ENCODE data around the gene SLC35G3.
"Not testable (repeated sequence)": the region's sequence is repeated elsewhere in the genome, so short reads cannot be mapped to it uniquely, and the experiment has no call there.

Gene SLC35G3

DNA sequence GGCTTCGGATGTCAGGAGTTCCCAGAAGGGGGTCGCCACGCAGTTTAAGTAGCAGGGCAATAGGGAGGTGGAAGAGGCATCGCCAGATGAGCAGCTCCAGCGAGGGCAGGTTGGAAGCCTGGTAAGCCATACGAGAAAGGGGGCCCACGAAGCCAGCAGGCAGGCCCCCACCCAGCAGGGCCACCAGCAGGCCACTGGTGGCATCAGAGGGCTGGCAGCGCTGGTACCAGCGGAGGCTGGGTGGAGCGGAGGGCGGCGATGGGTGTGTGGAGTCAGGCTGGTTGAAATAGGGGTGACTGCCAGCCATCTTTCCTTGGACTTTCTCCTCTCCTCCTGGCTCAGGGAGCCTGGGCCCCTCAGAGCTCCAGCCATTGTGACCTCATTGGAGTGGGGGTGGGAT is at the start of gene SLC35G3:
SLC35G3 (minus strand) TSS at position 393 of the 400 bp plus-strand sequence; CDS start at position 307, 86 bp downstream.
- DNase-seq (ENCODE audit: low spot score); H3K27ac Mint-ChIP-seq; H3K36me3 Mint-ChIP-seq (ENCODE audit: low read depth); H3K27me3 Mint-ChIP-seq (ENCODE audit: low read depth); H3K4me3 Mint-ChIP-seq: not testable (repeated sequence)
- H3K9me3 Mint-ChIP-seq = peaks cover 17% of the 10 kb centered on the region
- peaks cover 13% of the 10 kb centered on the region for H3K4me1 Mint-ChIP-seq (ENCODE audit: low read depth)

DNA sequence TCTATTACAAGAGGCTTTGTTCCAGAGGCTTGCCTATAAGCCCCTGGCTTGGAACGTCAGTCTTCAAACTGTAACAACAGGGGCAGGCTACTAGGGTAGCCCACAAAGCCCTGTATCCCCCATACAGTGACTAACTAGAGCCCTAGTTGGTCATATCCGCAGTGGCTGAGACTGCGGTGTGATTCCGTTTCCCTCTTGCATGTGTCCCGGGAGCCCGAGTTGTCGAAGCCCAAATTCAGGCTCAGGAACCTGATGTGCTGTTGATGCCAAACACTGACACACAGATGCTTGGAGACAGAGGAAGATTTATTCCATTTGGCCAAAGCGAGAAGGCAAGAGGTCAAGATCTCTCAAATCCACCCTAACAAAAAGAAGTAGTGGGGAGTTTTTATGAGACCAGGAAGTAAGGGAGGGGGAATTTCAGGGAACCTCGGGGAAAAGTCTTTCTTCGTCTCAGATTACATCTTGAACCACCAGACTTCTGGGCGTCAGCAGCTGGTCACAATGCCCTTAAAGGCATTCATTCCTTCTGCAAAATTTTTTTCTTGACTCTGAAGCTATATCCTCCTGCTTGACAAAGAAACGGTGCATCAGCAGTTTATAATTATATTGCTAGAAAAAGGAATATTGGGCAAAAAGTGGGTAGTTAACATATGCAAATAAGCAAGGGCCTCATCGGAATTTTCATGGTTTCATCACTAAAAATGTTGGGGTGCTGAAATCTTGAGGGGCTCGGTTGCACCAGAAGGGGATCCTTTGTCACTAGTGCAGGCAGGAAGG is 49.6 kb upstream of the SLC35G3 start:
- Mint-ChIP-seq H3K4me1 (ENCODE audit: low read depth) (peaks cover 53% of the 10 kb centered on the region), H3K9me3 (no peaks in the 10 kb centered on the region), H3K4me3 (peak overlapping the region; percentile 95), H3K36me3 (ENCODE audit: low read depth) (peaks cover 67% of the 10 kb centered on the region), H3K27me3 (ENCODE audit: low read depth) (peaks cover 3% of the 10 kb centered on the region), H3K27ac (peak overlapping the region; percentile 98)
- DNase-seq (ENCODE audit: low spot score) = peak; percentile 53

DNA sequence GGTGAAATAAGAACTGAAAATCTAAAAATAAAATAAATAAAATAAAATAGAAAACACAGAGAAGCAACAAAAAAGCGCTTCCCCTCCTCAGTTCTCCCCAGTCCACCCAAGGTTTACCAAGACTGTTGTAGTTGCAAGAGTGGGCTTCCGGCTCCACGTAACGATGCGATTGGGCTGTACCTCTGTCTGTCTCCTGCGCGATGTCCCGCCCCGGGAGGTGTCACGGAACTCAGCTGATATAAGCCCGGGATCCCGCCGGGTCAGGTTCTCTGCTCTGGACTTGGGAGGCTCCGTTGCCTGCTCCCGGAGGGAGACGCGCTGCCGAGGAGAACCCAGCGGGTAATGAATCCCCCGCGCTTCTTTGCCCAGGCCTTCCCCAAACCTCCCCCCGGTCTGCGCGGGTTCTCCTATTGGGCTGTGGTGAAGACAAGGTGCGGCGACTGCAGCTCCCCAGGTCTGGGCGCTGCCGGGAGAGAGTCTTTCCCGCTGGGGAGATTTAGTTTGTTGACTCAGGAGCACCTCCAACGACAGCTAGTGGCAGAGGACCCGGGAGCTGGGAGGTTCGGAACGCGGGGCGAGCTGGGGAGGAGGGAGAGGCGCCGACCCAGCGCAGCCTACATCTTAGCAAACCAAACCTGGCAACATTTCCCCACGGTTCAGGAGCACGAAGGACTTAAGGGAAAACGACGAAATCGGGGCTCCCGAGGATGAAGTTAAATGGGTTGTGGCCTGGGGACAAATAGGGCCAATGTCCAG is 48.8 kb upstream of the SLC35G3 start, which contains the start of gene SLFN5:
SLFN5 (plus strand) TSS at position 268 of the 756 bp plus-strand sequence. CDS start 15,619 bp downstream, outside the sequence.
- Mint-ChIP-seq H3K9me3 (peaks cover 3% of the 10 kb centered on the region), H3K4me3 (peak within 1 kb of the TSS; percentile 95), H3K4me1 (ENCODE audit: low read depth) (peaks cover 56% of the 10 kb centered on the region), H3K27ac (peak within 1 kb of the TSS; percentile 98), H3K36me3 (ENCODE audit: low read depth) (peaks cover 67% of the 10 kb centered on the region), H3K27me3 (ENCODE audit: low read depth) (peaks cover 3% of the 10 kb centered on the region)
- peak; percentile 89 for DNase-seq (ENCODE audit: low spot score)

DNA sequence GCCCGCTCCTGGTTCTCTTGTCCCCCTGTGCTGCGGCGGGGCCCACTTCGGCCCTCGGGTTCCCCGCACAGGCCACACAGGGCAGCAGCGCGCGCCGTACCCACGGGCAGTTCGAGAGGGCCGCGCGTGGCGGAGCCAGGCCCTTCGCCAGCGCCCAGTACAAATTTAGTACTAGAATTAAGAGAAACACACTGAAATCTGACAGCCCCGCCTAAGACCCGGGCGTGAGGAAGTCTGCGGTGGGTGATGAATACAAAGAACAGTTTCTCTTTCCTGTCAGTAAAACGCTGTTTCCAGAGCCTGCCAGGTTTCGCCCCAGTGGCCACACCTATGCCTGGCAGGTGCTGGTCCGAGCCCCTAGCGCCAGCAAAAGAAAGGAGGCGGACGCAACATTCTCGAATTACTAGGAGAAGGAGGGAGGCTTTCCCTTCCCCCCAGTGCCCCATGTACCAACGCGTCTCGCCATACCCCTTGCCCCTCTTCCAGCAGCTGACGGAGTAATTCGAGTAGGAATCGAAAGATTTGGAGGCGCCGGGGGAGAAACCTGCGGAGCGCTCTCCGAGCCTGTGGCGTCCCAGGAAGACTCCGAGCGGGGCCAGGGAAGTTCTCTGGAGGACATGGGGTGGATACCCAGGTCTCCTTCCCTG is 48.1 kb upstream of the SLC35G3 start:
- Mint-ChIP-seq H3K36me3 (ENCODE audit: low read depth) (peaks cover 67% of the 10 kb centered on the region), H3K9me3 (peaks cover 8% of the 10 kb centered on the region), H3K4me3 (peak overlapping the region; percentile 95), H3K4me1 (ENCODE audit: low read depth) (peaks cover 56% of the 10 kb centered on the region), H3K27ac (peak overlapping the region; percentile 98), H3K27me3 (ENCODE audit: low read depth) (peaks cover 3% of the 10 kb centered on the region)
- peak; percentile 86 for DNase-seq (ENCODE audit: low spot score)

DNA sequence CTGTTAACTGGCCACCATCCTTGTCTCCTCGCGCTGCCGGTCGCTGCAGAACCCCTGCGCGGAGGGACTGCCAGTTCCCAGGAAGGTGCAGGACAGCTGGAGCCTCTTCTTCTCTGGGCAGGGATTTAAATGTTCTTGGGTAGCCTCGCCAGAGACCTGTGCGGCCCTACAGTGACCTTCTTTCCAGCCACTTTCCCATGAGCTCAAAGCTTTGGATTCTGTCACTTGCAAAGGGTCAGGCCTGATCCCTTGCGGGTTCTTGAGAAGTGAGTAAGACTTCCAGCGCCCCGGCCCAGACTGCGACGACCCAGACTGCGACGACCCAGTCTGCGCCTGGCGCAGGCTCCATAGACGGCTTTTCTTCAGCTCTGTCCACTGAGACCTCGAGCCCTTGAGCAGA is 47.3 kb upstream of the SLC35G3 start:
- Mint-ChIP-seq H3K4me3 (peak overlapping the region; percentile 95), H3K9me3 (peaks cover 11% of the 10 kb centered on the region), H3K27ac (peak overlapping the region; percentile 98), H3K36me3 (ENCODE audit: low read depth) (peaks cover 69% of the 10 kb centered on the region), H3K4me1 (ENCODE audit: low read depth) (peaks cover 61% of the 10 kb centered on the region), H3K27me3 (ENCODE audit: low read depth) (peaks cover 3% of the 10 kb centered on the region)
- peak; percentile 23 for DNase-seq (ENCODE audit: low spot score)

DNA sequence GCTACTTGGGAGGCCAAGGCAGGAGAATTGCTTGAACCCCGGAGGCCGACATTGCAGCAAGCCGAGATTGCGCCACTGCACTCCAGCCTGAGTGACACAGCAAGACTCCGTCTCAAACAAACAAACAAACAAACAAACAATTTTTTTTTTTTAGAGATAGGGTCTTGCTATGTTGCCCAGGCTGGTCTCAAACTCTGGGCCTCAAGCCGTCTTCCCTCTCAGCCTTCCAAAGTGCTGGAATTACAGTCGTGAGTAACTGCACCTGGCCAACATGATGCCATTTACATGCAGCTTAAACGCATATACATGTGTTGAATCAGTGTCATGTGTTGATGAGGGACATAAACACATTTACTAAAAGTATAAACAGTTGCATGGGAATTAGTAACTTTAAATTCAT is 46.7 kb upstream of the SLC35G3 start:
- peaks cover 3% of the 10 kb centered on the region for H3K27me3 Mint-ChIP-seq (ENCODE audit: low read depth)
- DNase-seq (ENCODE audit: low spot score) = no peak
- peaks cover 74% of the 10 kb centered on the region for H3K36me3 Mint-ChIP-seq (ENCODE audit: low read depth)
- H3K27ac Mint-ChIP-seq = peak overlapping the region; percentile 98
- peaks cover 11% of the 10 kb centered on the region for H3K9me3 Mint-ChIP-seq
- H3K4me3 Mint-ChIP-seq = peak overlapping the region; percentile 95
- peaks cover 66% of the 10 kb centered on the region for H3K4me1 Mint-ChIP-seq (ENCODE audit: low read depth)

DNA sequence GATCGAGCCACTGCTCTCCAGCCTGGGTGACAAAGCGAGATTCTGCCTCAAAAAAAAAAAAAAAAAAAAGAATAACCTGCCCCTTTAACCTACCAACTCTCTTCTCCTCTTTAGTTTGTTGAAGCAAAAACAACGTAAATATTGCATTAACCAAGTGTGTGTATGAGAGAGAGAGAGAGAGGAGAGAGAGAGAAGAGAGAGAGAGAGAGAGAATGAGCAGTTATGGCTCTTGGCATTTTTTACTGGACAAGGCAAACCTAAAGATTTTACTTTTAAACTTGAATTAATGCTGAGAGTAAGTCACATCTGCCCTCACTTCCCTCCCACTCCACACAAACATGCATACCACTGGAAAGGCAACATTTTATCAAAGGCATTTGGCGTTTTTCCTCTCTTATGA is 45.6 kb upstream of the SLC35G3 start:
- H3K27me3 Mint-ChIP-seq (ENCODE audit: low read depth) = peaks cover 3% of the 10 kb centered on the region
- peaks cover 11% of the 10 kb centered on the region for H3K9me3 Mint-ChIP-seq
- peaks cover 75% of the 10 kb centered on the region for H3K36me3 Mint-ChIP-seq (ENCODE audit: low read depth)
- H3K27ac Mint-ChIP-seq = peak overlapping the region; percentile 87
- H3K4me3 Mint-ChIP-seq = peak overlapping the region; percentile 95
- peaks cover 62% of the 10 kb centered on the region for H3K4me1 Mint-ChIP-seq (ENCODE audit: low read depth)
- no peak for DNase-seq (ENCODE audit: low spot score)

DNA sequence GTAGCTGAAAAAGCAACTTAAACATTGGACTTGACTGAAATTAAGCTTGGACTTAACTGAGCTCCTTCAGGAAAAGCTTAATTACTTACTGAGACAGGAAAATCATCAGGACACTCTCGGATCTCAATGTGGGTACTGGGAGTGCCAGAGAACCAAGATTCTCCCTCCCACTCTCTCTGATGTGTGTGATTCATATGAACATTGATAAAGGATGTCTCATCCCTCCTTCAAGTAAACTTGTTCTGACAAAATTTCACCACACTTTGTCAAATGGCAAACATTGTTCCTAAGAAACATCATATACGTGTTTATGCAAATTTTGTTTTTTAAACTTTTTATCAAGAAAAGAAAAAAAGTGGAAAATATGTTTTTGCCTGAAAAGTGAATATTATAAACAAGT is 44.6 kb upstream of the SLC35G3 start:
- H3K27me3 Mint-ChIP-seq (ENCODE audit: low read depth) = peaks cover 3% of the 10 kb centered on the region
- peaks cover 67% of the 10 kb centered on the region for H3K36me3 Mint-ChIP-seq (ENCODE audit: low read depth)
- peak overlapping the region; percentile 79 for H3K27ac Mint-ChIP-seq
- H3K9me3 Mint-ChIP-seq = peaks cover 11% of the 10 kb centered on the region
- no peak for DNase-seq (ENCODE audit: low spot score)
- H3K4me3 Mint-ChIP-seq = peak overlapping the region; percentile 95
- H3K4me1 Mint-ChIP-seq (ENCODE audit: low read depth) = peaks cover 54% of the 10 kb centered on the region

DNA sequence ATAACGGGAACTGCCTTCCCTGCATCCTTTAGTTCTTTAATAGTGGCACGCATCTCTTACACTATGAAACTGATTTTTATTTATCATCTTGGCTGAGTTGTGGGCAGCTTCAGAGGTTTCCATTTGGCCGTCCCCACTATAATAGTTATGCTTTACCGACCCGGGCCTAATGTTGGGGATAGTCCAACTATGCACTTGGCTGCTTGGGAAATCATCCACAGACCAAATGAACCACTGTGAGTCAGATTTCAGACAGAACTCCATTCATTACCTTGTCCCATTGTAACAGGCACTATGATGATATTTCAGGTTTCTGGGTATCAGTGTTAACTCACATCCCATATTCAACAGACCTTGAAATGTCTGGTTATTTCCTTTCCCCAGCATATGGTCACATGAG is 42.6 kb upstream of the SLC35G3 start:
- H3K9me3 Mint-ChIP-seq = peaks cover 11% of the 10 kb centered on the region
- peaks cover 59% of the 10 kb centered on the region for H3K36me3 Mint-ChIP-seq (ENCODE audit: low read depth)
- peaks cover 51% of the 10 kb centered on the region for H3K4me1 Mint-ChIP-seq (ENCODE audit: low read depth)
- H3K4me3 Mint-ChIP-seq = no peak overlapping the region
- no peaks in the 10 kb centered on the region for H3K27me3 Mint-ChIP-seq (ENCODE audit: low read depth)
- DNase-seq (ENCODE audit: low spot score) = no peak
- no peak overlapping the region for H3K27ac Mint-ChIP-seq

DNA sequence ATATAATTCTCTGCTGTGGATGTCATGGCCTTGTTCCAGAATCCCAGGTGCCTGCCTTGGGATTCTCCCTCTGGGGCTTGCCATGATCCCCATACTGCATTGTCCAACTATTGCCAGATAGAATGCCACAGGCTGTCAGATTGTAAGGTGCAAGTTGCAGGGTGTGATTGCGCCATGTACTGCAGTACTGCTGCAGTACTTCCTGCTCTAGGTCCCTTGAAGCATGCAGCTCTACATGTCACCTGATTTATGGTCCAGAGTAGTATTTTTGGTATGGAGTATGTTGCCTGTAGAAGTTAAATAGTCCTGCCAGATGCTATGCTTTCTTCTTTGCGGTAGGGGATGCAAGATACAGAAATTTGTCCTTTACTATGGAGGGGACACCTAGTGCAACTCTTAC is 41.7 kb upstream of the SLC35G3 start:
- Mint-ChIP-seq H3K27ac (no peak overlapping the region), H3K4me1 (ENCODE audit: low read depth) (peaks cover 53% of the 10 kb centered on the region), H3K27me3 (ENCODE audit: low read depth) (no peaks in the 10 kb centered on the region), H3K36me3 (ENCODE audit: low read depth) (peaks cover 54% of the 10 kb centered on the region), H3K9me3 (peaks cover 11% of the 10 kb centered on the region), H3K4me3 (no peak overlapping the region)
- DNase-seq (ENCODE audit: low spot score) = no peak

DNA sequence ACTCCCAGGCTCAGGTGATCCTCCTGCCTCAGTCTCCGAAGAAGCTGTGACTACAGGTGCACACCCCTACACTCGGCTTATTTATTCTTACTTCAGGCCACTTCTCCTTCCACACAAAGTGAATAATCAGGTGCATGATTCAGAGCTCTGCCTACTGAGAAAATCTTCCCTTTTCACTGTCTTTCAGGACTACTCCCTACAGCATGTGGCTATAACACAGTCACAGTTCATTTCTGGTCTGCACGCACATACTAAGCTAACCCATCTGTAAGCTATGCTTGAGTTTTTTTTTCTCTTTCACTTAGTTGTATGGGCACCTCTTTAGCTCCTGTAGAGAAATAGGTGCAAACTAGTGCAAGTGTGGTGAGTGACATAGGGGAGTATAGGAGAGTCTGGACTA is 41.1 kb upstream of the SLC35G3 start:
- Mint-ChIP-seq H3K9me3 (peaks cover 13% of the 10 kb centered on the region), H3K27ac (no peak overlapping the region), H3K27me3 (ENCODE audit: low read depth) (no peaks in the 10 kb centered on the region), H3K4me3 (no peak overlapping the region), H3K36me3 (ENCODE audit: low read depth) (peaks cover 60% of the 10 kb centered on the region), H3K4me1 (ENCODE audit: low read depth) (peaks cover 52% of the 10 kb centered on the region)
- no peak for DNase-seq (ENCODE audit: low spot score)

DNA sequence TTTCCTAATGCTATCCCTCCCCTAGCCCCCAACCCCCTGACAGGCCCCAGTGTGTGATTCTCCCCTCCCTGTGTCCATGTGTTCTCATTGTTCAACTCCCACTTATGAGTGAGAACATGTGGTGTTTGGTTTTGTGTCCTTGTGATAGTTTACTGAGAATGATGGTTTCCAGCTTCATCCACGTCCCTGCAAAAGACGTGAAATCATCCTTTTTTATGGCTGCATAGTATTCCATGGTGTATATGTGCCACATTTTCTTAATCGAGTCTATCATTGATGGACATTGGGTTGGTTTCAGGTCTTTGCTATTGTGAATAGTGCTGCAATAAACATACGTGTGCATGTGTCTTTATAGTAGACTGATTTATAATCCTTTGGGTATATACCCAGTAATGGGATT is 40.1 kb upstream of the SLC35G3 start:
- peaks cover 22% of the 10 kb centered on the region for H3K9me3 Mint-ChIP-seq
- peaks cover 50% of the 10 kb centered on the region for H3K4me1 Mint-ChIP-seq (ENCODE audit: low read depth)
- H3K27ac Mint-ChIP-seq; H3K4me3 Mint-ChIP-seq; DNase-seq (ENCODE audit: low spot score); H3K27me3 Mint-ChIP-seq (ENCODE audit: low read depth): not testable (repeated sequence)
- H3K36me3 Mint-ChIP-seq (ENCODE audit: low read depth) = peaks cover 60% of the 10 kb centered on the region

DNA sequence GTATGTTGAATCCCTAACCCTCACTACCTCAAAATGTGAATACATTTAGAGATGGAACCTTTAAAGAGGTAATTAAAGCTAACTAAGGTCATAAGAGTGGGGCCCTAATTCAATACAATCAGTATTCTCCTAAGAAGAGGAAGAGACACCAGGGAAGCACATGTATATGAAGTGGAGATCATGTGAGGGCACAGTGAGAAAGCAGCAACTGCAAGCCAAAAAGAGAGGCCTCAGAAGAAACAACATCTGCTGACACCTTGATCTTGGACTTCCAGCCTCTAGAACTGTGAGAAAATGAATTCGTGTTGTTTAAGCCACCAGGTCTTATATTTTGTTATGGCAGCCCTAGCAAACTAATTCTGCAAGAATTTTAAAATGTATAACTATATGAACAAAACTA is 35.4 kb upstream of the SLC35G3 start:
- H3K9me3 Mint-ChIP-seq = peaks cover 16% of the 10 kb centered on the region
- peaks cover 29% of the 10 kb centered on the region for H3K36me3 Mint-ChIP-seq (ENCODE audit: low read depth)
- H3K4me1 Mint-ChIP-seq (ENCODE audit: low read depth) = peaks cover 14% of the 10 kb centered on the region
- no peaks in the 10 kb centered on the region for H3K27me3 Mint-ChIP-seq (ENCODE audit: low read depth)
- no peak overlapping the region for H3K4me3 Mint-ChIP-seq
- no peak overlapping the region for H3K27ac Mint-ChIP-seq
- no peak for DNase-seq (ENCODE audit: low spot score)

DNA sequence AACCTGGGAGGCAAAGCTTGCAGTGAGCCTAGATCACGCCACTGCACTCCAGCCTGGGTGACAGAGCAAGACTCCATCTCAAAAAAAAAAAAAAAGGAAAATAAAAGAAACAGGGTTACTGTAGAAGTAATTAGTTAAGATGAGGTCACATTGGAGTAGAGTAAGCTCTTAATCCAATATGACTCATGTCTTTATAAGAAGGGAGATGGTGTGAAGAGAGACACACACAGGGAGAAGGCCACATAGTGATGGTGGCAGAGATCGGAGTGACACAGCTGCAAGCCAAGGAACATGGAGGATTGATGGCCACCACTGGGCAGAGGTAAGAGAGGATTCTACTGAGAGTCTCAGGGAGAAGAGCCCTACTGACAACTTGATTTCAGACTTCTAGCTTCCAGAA is 33.4 kb upstream of the SLC35G3 start:
- no peak overlapping the region for H3K4me3 Mint-ChIP-seq
- H3K27ac Mint-ChIP-seq = no peak overlapping the region
- peaks cover 39% of the 10 kb centered on the region for H3K36me3 Mint-ChIP-seq (ENCODE audit: low read depth)
- DNase-seq (ENCODE audit: low spot score) = no peak
- no peaks in the 10 kb centered on the region for H3K27me3 Mint-ChIP-seq (ENCODE audit: low read depth)
- peaks cover 32% of the 10 kb centered on the region for H3K9me3 Mint-ChIP-seq
- H3K4me1 Mint-ChIP-seq (ENCODE audit: low read depth) = peaks cover 18% of the 10 kb centered on the region
